OCI-M1 (cell line): ENCODE data around the gene SLC44A1.

Source experiments
- DNase-seq: peaks from one replicate; lab custom pipeline; 2025; lab: John Stamatoyannopoulos, UW

SLC44A1 gene

GRCh38 chr9:105393576-105394344 lies 149.3 kb downstream of the SLC44A1 start:
- DNase-seq, result no peak

GRCh38 chr9:105396441-105396840 lies 152.0 kb downstream of the SLC44A1 start:
- no peak for DNase-seq

GRCh38 chr9:105396901-105397300 lies 152.4 kb downstream of the SLC44A1 start:
- DNase-seq, result no peak

- DNase-seq, result no peak
These were observed 154.7 kb downstream of the SLC44A1 start for GRCh38 chr9:105399117-105399516.

- peak; percentile 35 for DNase-seq
These were observed 157.2 kb downstream of the SLC44A1 start for GRCh38 chr9:105401651-105402050.

GRCh38 chr9:105403552-105404248 lies 159.2 kb downstream of the SLC44A1 start:
- DNase-seq, result no peak

- DNase-seq, result peak; percentile 94
These were observed 161.2 kb downstream of the SLC44A1 start for GRCh38 chr9:105405514-105406131.

- DNase-seq, result no peak
These were observed 161.9 kb downstream of the SLC44A1 start for GRCh38 chr9:105406369-105406768.

- peak; percentile 54 for DNase-seq
These were observed 169.1 kb downstream of the SLC44A1 start for GRCh38 chr9:105413525-105413924.

- peak; percentile 70 for DNase-seq
These were observed 170.7 kb downstream of the SLC44A1 start for GRCh38 chr9:105414947-105415661.

- no peak for DNase-seq
These were observed 171.2 kb downstream of the SLC44A1 start for GRCh38 chr9:105415662-105415980.

- no peak for DNase-seq
These were observed 172.4 kb downstream of the SLC44A1 start for GRCh38 chr9:105416840-105417239.

GRCh38 chr9:105418588-105419500 lies 174.4 kb downstream of the SLC44A1 start:
- DNase-seq, result peak; percentile 14

- no peak for DNase-seq
These were observed 175.6 kb downstream of the SLC44A1 start for GRCh38 chr9:105419816-105420597.

GRCh38 chr9:105421154-105421553 lies 176.7 kb downstream of the SLC44A1 start:
- DNase-seq, result peak; percentile 20

GRCh38 chr9:105421864-105422263 lies 177.4 kb downstream of the SLC44A1 start:
- no peak for DNase-seq

- peak; percentile 60 for DNase-seq
These were observed 181.5 kb downstream of the SLC44A1 start for GRCh38 chr9:105425816-105426433.

- no peak for DNase-seq
These were observed 182.2 kb downstream of the SLC44A1 start for GRCh38 chr9:105426657-105427056.

GRCh38 chr9:105431424-105432246 lies 187.2 kb downstream of the SLC44A1 start:
- DNase-seq, result no peak
